Astrocyte (in vitro differentiated cells and primary cell): ENCODE results near the gene RASGEF1C.

Experiments used
- CTCF ChIP-seq: IDR thresholded peaks from 2 replicates; pipeline ENCODE4 v1.5.1; 2011; ENCODE audit warnings: low read depth, mild to moderate bottlenecking, inconsistent platforms, low read length, moderate library complexity; ENCODE audit not compliant: insufficient read depth
- EZH2 ChIP-seq: IDR thresholded peaks from 2 replicates; pipeline ENCODE4 v1.6.1; 2012; ENCODE audit warnings: mild to moderate bottlenecking, low read length, inconsistent platforms; ENCODE audit not compliant: insufficient read depth

GRCh38 chr5:180170106-180170809 is 38.8 kb downstream of the RASGEF1C start:
- no peak for TF ChIP-seq CTCF
- no peak for TF ChIP-seq EZH2
